Raji (cell line): ENCODE data around the gene RIC1.
A peak's percentile ranks its signal among the peaks of the same experiment; 100 is the strongest.

Source experiments
- POLR2A ChIP-seq: IDR thresholded peaks from 2 replicates; pipeline ENCODE4 v1.6.1; 2011; ENCODE audit warnings: low read depth, low read length, control low read depth; ENCODE audit not compliant: insufficient read depth

The RIC1 gene

DNA sequence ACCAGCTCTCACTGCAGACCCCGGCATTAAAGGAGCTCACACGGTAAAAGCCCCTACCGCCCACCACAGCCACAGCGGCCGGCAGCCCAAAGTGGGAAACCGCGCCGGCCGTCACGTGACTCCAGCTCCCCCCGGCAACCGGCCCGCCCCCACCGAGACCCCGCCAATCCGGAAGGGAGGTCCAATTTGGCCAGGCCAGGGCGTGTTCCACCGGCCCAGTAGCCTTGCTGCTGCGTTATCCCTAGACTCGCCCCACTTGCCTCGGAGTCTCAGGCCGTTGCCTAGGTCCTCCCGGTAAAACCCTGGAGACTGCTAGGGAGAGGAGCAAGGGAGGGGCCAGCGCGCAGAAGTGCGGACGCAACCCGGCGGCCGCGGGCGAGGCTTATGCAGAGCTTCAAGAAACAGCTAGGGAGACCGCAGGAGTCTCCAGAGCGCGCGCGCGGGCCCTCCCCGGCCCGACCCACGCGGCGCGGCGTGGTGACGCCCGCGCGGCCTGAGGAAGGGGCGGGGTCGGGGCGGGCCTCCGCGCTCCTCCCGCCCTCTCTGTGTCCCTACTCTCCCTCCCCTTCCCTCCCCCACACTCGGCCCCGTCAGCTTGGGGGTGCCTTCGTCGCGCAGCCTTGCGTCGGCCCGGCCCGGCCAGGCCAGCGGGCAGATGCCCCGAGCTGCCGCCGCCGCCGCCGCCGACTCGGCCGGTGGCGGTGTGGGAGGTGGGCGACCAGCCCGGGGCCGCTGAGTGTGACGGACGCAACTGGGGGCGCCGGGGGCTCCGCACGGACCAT lies at the start of gene RIC1:
RIC1 (plus strand) TSS at position 578 of the 782 bp plus-strand sequence; CDS start at position 781, 203 bp downstream.
- peak; percentile 86 for TF ChIP-seq POLR2A

DNA sequence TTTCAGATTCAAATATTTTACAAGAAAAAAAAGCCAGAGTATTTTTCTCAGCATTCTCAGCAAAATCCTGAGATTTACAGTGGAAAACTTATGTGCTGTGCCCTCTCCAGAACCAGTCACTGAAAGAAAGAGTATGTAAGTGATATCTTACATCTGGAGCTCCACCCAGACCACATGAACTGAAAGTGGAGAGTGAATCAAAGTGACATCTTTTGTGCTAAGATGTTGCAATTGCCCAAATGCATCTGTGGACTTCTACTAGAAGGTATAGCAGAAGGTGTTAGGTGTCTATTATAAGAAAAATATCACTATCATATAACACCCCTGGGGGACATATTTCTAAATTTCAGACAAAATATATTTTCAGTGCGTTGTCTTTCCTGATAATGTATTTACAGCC lies 49.0 kb upstream of the RIC1 start:
- TF ChIP-seq POLR2A: no peak

DNA sequence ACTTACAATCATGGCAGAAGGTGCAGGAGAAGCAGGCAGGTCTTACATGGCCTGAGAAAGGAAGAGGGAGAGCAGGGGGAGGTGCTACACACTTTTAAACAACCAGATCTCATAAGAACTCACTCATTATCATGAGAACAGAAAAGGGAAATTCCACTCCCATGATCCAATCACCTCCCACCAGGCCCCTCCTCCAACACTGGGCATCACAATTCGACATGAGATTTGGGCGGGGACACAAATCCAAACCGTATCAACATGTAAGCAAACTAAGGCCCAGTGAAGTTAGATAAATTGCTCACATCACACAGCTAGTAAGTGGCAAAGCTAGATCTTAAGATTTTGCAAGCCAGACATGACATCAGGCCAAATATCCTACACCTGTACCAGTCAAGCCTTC lies 48.3 kb upstream of the RIC1 start:
- no peak for TF ChIP-seq POLR2A

DNA sequence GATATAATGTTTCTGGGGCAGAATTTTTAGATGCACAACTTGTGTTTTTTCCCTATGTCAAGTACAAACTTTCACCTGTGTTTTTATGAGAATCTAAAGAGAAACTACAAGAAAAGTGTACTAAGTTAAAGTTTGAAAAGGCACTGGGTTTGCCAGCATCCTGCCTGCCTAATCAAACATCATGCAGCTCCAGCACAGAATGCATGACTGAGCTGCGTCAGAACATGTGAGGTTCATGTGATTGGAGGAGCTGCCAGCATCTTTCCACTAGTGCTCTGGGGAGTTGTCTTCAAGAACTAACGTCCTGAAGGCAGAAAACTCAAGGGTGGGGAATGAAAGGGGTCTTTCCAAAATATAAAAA lies 46.1 kb upstream of the RIC1 start:
- TF ChIP-seq POLR2A: no peak

DNA sequence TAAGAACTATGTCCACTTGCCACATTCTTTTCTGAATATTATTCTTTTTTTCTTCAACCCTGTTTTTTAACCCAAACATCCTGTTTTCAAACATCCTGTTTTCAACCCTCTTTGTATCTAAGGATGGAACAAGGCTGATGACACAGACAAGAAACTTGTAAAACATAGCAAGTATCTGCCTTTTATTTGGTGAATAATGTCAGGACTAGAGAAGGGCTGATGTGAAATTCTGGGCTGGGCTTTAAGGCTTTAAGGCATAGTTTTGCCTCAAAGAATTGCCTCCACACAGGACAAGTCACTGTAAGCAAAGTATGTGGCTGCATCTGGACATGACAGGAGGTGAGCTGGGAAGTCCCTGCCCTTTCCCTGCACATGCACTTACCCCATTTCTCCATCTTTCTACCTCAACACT lies 42.5 kb upstream of the RIC1 start:
- TF ChIP-seq POLR2A: no peak

- TF ChIP-seq POLR2A: no peak
Measured at GRCh38 chr9:5587024-5587423, 41.9 kb upstream of the RIC1 start.

DNA sequence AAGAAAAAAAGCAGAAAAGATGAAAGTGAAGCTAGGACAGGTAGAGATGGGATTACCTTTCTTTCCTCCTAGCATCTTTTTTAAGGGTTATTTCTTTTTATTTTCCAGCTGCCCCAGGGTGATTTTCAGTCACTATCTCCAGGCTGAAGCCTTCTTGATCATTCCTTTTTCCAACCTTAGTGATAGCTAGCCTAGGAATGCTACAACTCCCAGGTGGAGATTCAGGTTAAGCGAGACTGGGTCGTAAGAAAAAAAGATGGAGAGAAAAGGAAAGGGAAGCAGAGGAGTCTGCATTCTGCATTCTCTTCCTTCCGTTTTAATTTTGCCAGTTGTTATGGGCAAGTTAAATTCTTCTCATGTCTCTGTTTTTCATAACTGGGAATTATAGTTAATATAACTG lies 36.7 kb upstream of the RIC1 start:
- no peak for TF ChIP-seq POLR2A

- TF ChIP-seq POLR2A: no peak
Measured at GRCh38 chr9:5592904-5593303, 36.0 kb upstream of the RIC1 start.

DNA sequence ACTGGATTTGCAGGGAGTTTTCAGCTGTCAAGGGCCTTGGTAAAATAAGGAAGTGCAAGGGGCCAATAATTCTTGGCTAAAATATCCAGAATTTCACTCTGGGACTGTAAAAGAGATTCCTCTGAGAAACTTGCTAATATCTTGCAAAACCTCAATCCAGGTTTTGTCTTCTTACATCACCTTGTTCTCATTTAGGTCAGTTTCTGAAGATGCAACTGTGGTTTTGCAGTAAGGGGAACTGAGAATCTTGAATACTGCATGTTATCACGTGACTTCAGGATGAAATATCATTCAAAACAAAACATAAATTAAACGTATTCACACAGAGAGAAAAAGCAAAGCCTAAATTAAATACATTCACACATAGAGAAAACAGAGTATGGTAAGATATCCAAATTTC lies 35.0 kb upstream of the RIC1 start:
- TF ChIP-seq POLR2A: no peak

DNA sequence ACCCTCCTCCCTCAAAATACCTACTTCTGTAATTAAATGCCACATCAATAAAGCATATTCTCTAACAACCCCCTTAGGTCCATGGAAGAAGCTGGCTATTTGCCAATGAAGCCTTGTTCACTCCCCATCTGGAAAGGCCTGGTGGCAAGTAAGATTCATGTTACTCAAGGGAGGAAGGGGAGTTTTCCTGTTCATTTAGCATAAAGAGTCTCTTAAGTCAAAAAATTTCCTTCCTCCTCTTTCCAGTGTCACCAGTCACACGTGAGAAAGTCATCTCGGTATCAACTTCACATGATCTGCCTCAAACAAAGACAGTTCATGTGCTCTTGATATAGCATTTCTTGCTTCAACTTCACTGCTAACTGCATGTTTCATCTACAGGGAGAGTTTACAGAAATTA lies 32.7 kb upstream of the RIC1 start:
- TF ChIP-seq POLR2A: no peak

DNA sequence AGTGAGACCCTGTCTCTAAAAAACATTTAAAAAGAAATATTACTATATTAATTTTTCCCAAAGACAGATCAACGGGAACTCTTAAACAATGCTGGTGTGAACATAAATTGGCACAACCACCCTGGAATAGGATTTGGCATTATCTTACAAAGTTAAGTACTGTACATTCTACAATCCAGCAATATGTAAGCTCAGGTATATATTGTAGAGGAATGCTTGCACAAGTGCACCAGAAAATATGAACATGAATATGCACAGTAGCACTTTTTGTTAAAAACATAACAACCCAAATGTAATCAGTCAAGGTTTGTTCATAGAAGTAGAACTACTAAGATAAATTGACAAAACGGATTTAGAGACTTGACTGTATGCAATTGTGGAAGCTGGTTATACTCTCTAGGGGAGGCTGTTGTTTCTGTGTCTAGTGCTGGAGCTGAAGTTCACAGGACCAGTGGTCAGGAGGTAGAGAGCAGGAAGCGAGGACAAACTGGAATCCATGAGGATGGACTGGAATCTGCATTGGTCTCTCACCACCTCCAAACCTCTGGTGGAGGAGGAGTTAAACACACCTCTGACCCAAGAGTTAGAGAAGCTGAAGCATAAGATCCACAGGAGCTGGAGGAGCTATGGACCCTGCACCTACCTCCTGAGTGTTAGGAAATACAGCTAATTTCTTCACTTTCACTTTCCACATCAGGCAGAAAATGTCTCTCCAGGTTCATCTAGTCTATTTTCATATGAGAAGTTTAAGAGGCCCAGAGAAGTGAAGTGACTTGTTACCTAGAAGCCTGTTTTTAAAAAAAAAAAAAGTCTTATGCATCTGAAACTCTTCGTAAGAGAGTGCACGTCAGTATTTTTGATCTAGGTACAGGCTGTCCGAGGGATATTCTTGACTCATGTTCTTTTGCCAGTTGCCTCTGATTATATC lies 20.3 kb upstream of the RIC1 start:
- no peak for TF ChIP-seq POLR2A

GRCh38 chr9:5609226-5609596 lies 19.7 kb upstream of the RIC1 start:
- TF ChIP-seq POLR2A: no peak

GRCh38 chr9:5610491-5610890 lies 18.4 kb upstream of the RIC1 start:
- TF ChIP-seq POLR2A: no peak

- TF ChIP-seq POLR2A: no peak
Measured at GRCh38 chr9:5611321-5612184, 17.4 kb upstream of the RIC1 start.

DNA sequence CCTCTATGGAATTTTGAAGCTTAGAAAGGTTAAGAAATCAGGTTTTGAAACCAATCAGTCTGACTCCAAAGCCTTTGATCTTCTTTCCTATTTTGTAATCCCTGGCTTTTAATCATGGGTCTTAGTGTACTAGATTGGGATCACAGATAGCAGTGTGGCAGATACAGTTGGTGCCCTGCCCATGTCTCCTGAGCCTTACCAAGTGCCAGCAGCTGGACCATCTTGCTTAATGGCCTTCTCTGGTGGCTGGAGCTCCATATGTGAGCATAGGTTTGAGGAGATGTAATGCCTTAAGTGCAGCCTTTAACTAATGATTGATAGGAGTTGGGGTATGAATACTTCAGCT lies 16.7 kb upstream of the RIC1 start:
- TF ChIP-seq POLR2A: no peak

DNA sequence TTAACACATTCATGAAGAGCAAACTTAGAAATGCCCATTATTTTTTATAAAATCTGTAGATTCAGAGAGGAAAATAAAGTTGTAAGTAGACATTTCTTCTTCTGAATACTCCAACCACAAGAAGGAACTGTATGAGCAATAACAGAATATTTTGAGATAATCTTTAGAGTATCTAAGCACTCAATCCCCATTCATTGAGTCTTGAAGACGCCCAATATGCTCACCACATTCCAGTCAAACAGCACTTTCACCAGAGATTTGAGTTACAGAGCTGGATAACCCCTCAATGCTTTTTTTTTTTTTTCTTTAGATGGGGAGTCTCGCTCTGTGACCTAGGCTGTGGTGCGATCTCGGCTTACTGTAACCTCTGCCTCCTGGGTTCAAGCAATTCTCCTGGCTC lies 14.7 kb upstream of the RIC1 start:
- no peak for TF ChIP-seq POLR2A

- no peak for TF ChIP-seq POLR2A
Measured at GRCh38 chr9:5614985-5615384, 13.9 kb upstream of the RIC1 start.
